Cardiac muscle cell (in vitro differentiated cells and primary cell): ENCODE data around the gene DUSP8. TPM values are rescaled to one million over a fixed set of nuclear protein-coding genes. Genes with fewer than 3 reads are reported as not detected.

Source experiments
- DNase-seq, 2 donors: peaks; one replicate each; pipeline versions ENCODE4 v3.0.0 to v3.0.0-alpha.2; 2010 to 2017; ENCODE audit warnings: low read depth in 1 of 2, low spot score in 1 of 2
- H3K27ac ChIP-seq: fragments of 200-600 bp; sonication (generic); 2 replicates; pipeline ENCODE4 v1.5.1; 2016
- H3K27me3 ChIP-seq: fragments of 200-600 bp; sonication (generic); 2 replicates; pipeline ENCODE4 v1.6.0; 2016; ENCODE audit warnings: control low read depth
- H3K36me3 ChIP-seq: fragments of 200-600 bp; sonication (generic); 2 replicates; pipeline ENCODE4 v1.5.1; 2016; ENCODE audit warnings: control low read depth
- H3K4me1 ChIP-seq: fragments of 200-600 bp; sonication (generic); 2 replicates; pipeline ENCODE4 v1.8.1; 2017; ENCODE audit warnings: low read depth, mild to moderate bottlenecking, mixed run types
- H3K4me3 ChIP-seq: fragments of 200-600 bp; sonication (generic); 2 replicates; pipeline ENCODE4 v1.5.1; 2016; ENCODE audit warnings: mild to moderate bottlenecking
- H3K9me3 ChIP-seq: fragments of 200-600 bp; sonication (generic); 2 replicates; pipeline ENCODE4 v1.5.1; 2017; ENCODE audit warnings: low read depth, mild to moderate bottlenecking, control low read depth
- polyA plus RNA-seq: library from polyadenylated mRNA; unstranded; fragments of >200 nt; fragmentation: Nextera tagmentation; extraction: Ambion mirVana; gene quantifications from 2 replicates; pipeline ENCODE4 v1.2.1, GENCODE V29; 2016
- total RNA-seq: library from RNA; depleted of rRNA; stranded (reverse); fragments of >200 nt; gene quantifications from 2 replicates; pipeline ENCODE4 v1.2.3, GENCODE V29; 2016
- TF ChIP-seq, protein P1 (sequence below): IDR thresholded peaks from 2 replicates; pipeline ENCODE4 v1.5.1; 2012; ENCODE audit warnings: low read depth, mild to moderate bottlenecking, low read length

DUSP8 gene
- total and polyA plus RNA-seq, 2 experiments from 2014 or later = 0.51 to 0.59 TPM

GRCh38 chr11:1534682-1535081 is 37.4 kb downstream of the DUSP8 start:
- Histone ChIP-seq H3K27me3 (peaks cover 21% of the 10 kb centered on the region), H3K9me3 (no peaks in the 10 kb centered on the region), H3K36me3 (no peaks in the 10 kb centered on the region), H3K4me1 (peaks cover 20% of the 10 kb centered on the region), H3K4me3 (no peak overlapping the region), H3K27ac (peak overlapping the region; percentile 91)
- DNase-seq = no peak
- TF ChIP-seq, protein P1, sequence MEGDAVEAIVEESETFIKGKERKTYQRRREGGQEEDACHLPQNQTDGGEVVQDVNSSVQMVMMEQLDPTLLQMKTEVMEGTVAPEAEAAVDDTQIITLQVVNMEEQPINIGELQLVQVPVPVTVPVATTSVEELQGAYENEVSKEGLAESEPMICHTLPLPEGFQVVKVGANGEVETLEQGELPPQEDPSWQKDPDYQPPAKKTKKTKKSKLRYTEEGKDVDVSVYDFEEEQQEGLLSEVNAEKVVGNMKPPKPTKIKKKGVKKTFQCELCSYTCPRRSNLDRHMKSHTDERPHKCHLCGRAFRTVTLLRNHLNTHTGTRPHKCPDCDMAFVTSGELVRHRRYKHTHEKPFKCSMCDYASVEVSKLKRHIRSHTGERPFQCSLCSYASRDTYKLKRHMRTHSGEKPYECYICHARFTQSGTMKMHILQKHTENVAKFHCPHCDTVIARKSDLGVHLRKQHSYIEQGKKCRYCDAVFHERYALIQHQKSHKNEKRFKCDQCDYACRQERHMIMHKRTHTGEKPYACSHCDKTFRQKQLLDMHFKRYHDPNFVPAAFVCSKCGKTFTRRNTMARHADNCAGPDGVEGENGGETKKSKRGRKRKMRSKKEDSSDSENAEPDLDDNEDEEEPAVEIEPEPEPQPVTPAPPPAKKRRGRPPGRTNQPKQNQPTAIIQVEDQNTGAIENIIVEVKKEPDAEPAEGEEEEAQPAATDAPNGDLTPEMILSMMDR = no peak

- no peak for DNase-seq
- Histone ChIP-seq H3K27ac (no peak overlapping the region), H3K4me1 (peaks cover 20% of the 10 kb centered on the region), H3K27me3 (peaks cover 16% of the 10 kb centered on the region), H3K9me3 (no peaks in the 10 kb centered on the region), H3K36me3 (no peaks in the 10 kb centered on the region), H3K4me3 (no peak overlapping the region)
- TF ChIP-seq, protein P1 = no peak
These were observed 37.9 kb downstream of the DUSP8 start for GRCh38 chr11:1534171-1534570.

- Histone ChIP-seq H3K4me3 (no peak overlapping the region), H3K4me1 (peaks cover 20% of the 10 kb centered on the region), H3K27me3 (peaks cover 8% of the 10 kb centered on the region), H3K9me3 (no peaks in the 10 kb centered on the region), H3K27ac (no peak overlapping the region), H3K36me3 (no peaks in the 10 kb centered on the region)
- TF ChIP-seq, protein P1 = no peak
- DNase-seq = no peak
These were observed 38.7 kb downstream of the DUSP8 start for GRCh38 chr11:1533342-1533725.

DNA sequence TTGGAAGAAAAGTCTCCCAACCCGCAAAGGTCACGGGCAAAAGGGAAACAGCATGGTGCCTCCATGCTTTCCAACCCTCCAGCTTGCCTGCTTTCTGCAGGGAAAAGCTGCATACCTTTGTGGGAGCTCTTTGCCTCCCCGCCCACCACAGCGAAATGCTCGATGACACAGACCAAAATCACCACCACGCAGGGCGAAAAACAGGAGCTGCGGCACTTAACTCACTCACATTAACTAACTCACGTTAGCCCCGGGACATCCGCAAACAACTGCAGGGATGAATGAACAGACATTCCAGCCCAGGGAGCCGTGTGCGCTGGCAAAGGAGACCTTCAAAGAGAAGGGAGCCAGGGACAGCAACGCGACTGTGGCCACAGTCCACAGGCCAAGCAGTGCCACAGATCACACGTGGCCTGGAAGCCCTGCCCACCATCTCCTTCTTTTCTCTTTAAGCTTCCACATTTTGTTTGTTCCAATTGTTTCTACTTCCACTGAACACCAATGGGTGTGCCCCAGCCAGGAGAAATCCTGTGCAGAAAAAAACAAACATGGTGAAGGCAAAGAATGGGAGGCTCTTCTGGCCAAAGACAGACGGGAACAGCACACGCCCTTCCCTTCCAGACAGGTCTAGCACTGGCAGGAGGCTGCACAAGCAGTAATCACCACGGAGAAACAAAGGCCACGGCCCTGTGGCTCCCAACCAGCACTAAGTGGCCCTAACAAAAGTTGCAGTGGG is 39.3 kb downstream of the DUSP8 start:
- Histone ChIP-seq H3K9me3 (no peaks in the 10 kb centered on the region), H3K4me3 (no peak overlapping the region), H3K27ac (no peak overlapping the region), H3K27me3 (peaks cover 2% of the 10 kb centered on the region), H3K4me1 (peaks cover 20% of the 10 kb centered on the region), H3K36me3 (no peaks in the 10 kb centered on the region)
- no peak for DNase-seq
- TF ChIP-seq, protein P1 = no peak

- no peaks in the 10 kb centered on the region for H3K36me3 ChIP-seq
- no peak overlapping the region for H3K4me3 ChIP-seq
- H3K9me3 ChIP-seq = no peaks in the 10 kb centered on the region
- no peak for DNase-seq
- TF ChIP-seq, protein P1 = no peak
- peaks cover 20% of the 10 kb centered on the region for H3K4me1 ChIP-seq
- no peak overlapping the region for H3K27ac ChIP-seq
- H3K27me3 ChIP-seq = no peaks in the 10 kb centered on the region
These were observed 40.0 kb downstream of the DUSP8 start for GRCh38 chr11:1532014-1532586.
